Measurements from ENCODE around the gene KIF26B. TPM values are rescaled to one million over a fixed set of nuclear protein-coding genes. Genes with fewer than 3 reads are reported as not detected.

KIF26B gene
- total RNA-seq, 3 donors from 2014 or later (not counting 1 experiment from before 2014, with no cell fraction given), result 0.16 to 0.96 (median 0.18) TPM

GRCh38 chr1:245235156-245235555 is 80.4 kb downstream of the KIF26B start:
- no peak for ATAC-seq
- Histone ChIP-seq H3K27ac (ENCODE audit: low read length) (no peak overlapping the region), H3K36me3 (ENCODE audit: control insufficient read depth, insufficient read depth, low read length) (no peaks in the 10 kb centered on the region), H3K4me3 (ENCODE audit: low read length) (no peak overlapping the region), H3K9me3 (ENCODE audit: control insufficient read depth, insufficient read depth, low read length) (no peaks in the 10 kb centered on the region), H3K27me3 (ENCODE audit: control insufficient read depth, insufficient read depth, low read length) (no peaks in the 10 kb centered on the region), H3K4me1 (ENCODE audit: control insufficient read depth, insufficient read depth, low read length) (no peaks in the 10 kb centered on the region)
- 89% methylated on average over 6 of the region's 6 CpGs for WGBS (ENCODE audit: insufficient coverage)
- H3K36me3 Mint-ChIP-seq, result no peaks in the 10 kb centered on the region
- H3K4me1 Mint-ChIP-seq, result no peaks in the 10 kb centered on the region
- intact Hi-C loops (cut with micrococcal nuclease), result no loop called here
- H3K9me3 Mint-ChIP-seq, result no peaks in the 10 kb centered on the region
- no peak overlapping the region for H3K27ac Mint-ChIP-seq
- no peak for DNase-seq
- TF ChIP-seq CTCF (IDR thresholded peaks at IDR 0.05), result no peak
- H3K27me3 Mint-ChIP-seq (ENCODE audit: low read depth in 2 of 2), result peaks cover 1 to 19% of the 10 kb centered on the region in 2 donors
- no peak overlapping the region for H3K4me3 Mint-ChIP-seq

- Histone ChIP-seq H3K36me3 (ENCODE audit: control insufficient read depth, insufficient read depth, low read length) (no peaks in the 10 kb centered on the region), H3K4me1 (ENCODE audit: control insufficient read depth, insufficient read depth, low read length) (no peaks in the 10 kb centered on the region), H3K4me3 (ENCODE audit: low read length) (no peak overlapping the region), H3K27me3 (ENCODE audit: control insufficient read depth, insufficient read depth, low read length) (no peaks in the 10 kb centered on the region), H3K9me3 (ENCODE audit: control insufficient read depth, insufficient read depth, low read length) (no peaks in the 10 kb centered on the region), H3K27ac (ENCODE audit: low read length) (no peak overlapping the region)
- ATAC-seq (no peak), DNase-seq (no peak)
- no peak overlapping the region for H3K4me3 Mint-ChIP-seq
- 87% methylated on average over 6 of the region's 6 CpGs for WGBS (ENCODE audit: insufficient coverage)
- H3K9me3 Mint-ChIP-seq, result no peaks in the 10 kb centered on the region
- no peak for TF ChIP-seq CTCF (IDR thresholded peaks at IDR 0.05)
- H3K36me3 Mint-ChIP-seq, result no peaks in the 10 kb centered on the region
- H3K27ac Mint-ChIP-seq, result no peak overlapping the region
- intact Hi-C loops (cut with micrococcal nuclease), result no loop called here
- H3K27me3 Mint-ChIP-seq (ENCODE audit: low read depth in 2 of 2), result peaks cover 6 to 14% of the 10 kb centered on the region in 2 donors
- H3K4me1 Mint-ChIP-seq, result no peaks in the 10 kb centered on the region
Measured at GRCh38 chr1:245240648-245241165, 85.9 kb downstream of the KIF26B start.

GRCh38 chr1:245241526-245242130 is 86.8 kb downstream of the KIF26B start:
- no peaks in the 10 kb centered on the region for H3K4me1 ChIP-seq (ENCODE audit: control insufficient read depth, insufficient read depth, low read length)
- 88% methylated on average over 14 of the region's 14 CpGs for WGBS (ENCODE audit: insufficient coverage)
- Mint-ChIP-seq H3K9me3 (no peaks in the 10 kb centered on the region), H3K4me1 (no peaks in the 10 kb centered on the region), H3K4me3 (no peak overlapping the region), H3K27me3 (ENCODE audit: low read depth in 2 of 2) (peaks cover 6 to 14% of the 10 kb centered on the region in 2 donors), H3K36me3 (no peaks in the 10 kb centered on the region), H3K27ac (no peak overlapping the region)
- H3K9me3 ChIP-seq (ENCODE audit: control insufficient read depth, insufficient read depth, low read length), result no peaks in the 10 kb centered on the region
- intact Hi-C loops (cut with micrococcal nuclease), result no loop called here
- no peak overlapping the region for H3K4me3 ChIP-seq (ENCODE audit: low read length)
- H3K27ac ChIP-seq (ENCODE audit: low read length), result no peak overlapping the region
- TF ChIP-seq CTCF (IDR thresholded peaks at IDR 0.05), result no peak
- no peak for ATAC-seq
- DNase-seq, result no peak
- H3K36me3 ChIP-seq (ENCODE audit: control insufficient read depth, insufficient read depth, low read length), result no peaks in the 10 kb centered on the region
- no peaks in the 10 kb centered on the region for H3K27me3 ChIP-seq (ENCODE audit: control insufficient read depth, insufficient read depth, low read length)

- DNase-seq, result no peak
- ATAC-seq, result no peak
- Histone ChIP-seq H3K4me1 (ENCODE audit: control insufficient read depth, insufficient read depth, low read length) (no peaks in the 10 kb centered on the region), H3K27ac (ENCODE audit: low read length) (no peak overlapping the region), H3K36me3 (ENCODE audit: control insufficient read depth, insufficient read depth, low read length) (no peaks in the 10 kb centered on the region), H3K27me3 (ENCODE audit: control insufficient read depth, insufficient read depth, low read length) (no peaks in the 10 kb centered on the region), H3K9me3 (ENCODE audit: control insufficient read depth, insufficient read depth, low read length) (no peaks in the 10 kb centered on the region), H3K4me3 (ENCODE audit: low read length) (no peak overlapping the region)
- H3K9me3 Mint-ChIP-seq, result no peaks in the 10 kb centered on the region
- 80% methylated on average over 1 of the region's 1 CpG for WGBS (ENCODE audit: insufficient coverage)
- H3K27ac Mint-ChIP-seq, result no peak overlapping the region
- intact Hi-C loops (cut with micrococcal nuclease), result no loop called here
- H3K27me3 Mint-ChIP-seq (ENCODE audit: low read depth in 2 of 2), result peaks cover 6 to 14% of the 10 kb centered on the region in 2 donors
- no peaks in the 10 kb centered on the region for H3K4me1 Mint-ChIP-seq
- H3K4me3 Mint-ChIP-seq, result no peak overlapping the region
- TF ChIP-seq CTCF (IDR thresholded peaks at IDR 0.05), result no peak
- no peaks in the 10 kb centered on the region for H3K36me3 Mint-ChIP-seq
Measured at GRCh38 chr1:245242989-245243388, 88.2 kb downstream of the KIF26B start.
